SU-DHL-6 (cell line): ENCODE results near the gene SLC22A5.
"Not testable (repeated sequence)": the region's sequence is repeated elsewhere in the genome, so short reads cannot be mapped to it uniquely, and the experiment has no call there.

ENCODE experiments used
- H2AFZ ChIP-seq: fragments of 200-600 bp; sonication (generic); 2 replicates; pipeline ENCODE4 v1.6.1; 2014; ENCODE audit warnings: low read depth, mild to moderate bottlenecking, moderate library complexity, mixed read lengths, antibody characterized with exemption, low read length; ENCODE audit not compliant: severe bottlenecking
- H3F3A ChIP-seq: fragments of 200-600 bp; shearing (Covaris generic); 2 replicates; pipeline ENCODE4 v1.6.0; 2016; ENCODE audit warnings: antibody characterized with exemption, mild to moderate bottlenecking; ENCODE audit not compliant: insufficient read depth
- H3K27ac ChIP-seq: fragments of 200-600 bp; sonication (generic); 2 replicates; pipeline ENCODE4 v1.5.1; 2016; ENCODE audit warnings: low read depth, mild to moderate bottlenecking, low read length, moderate library complexity, mixed read lengths
- H3K27me3 ChIP-seq: fragments of 200-600 bp; sonication (generic), shearing (Covaris generic); 2 replicates; pipeline ENCODE4 v1.6.0; 2014; ENCODE audit warnings: mild to moderate bottlenecking, low read length
- H3K36me3 ChIP-seq: fragments of 200-600 bp; sonication (generic); 2 replicates; pipeline ENCODE4 v1.6.1; 2014; ENCODE audit warnings: mild to moderate bottlenecking, low read length, mixed read lengths
- H3K4me2 ChIP-seq: fragments of 300-600, 200-600 bp; shearing (Covaris generic), sonication (generic); 2 replicates; pipeline ENCODE4 v1.6.0; 2014; ENCODE audit warnings: low read length, low read depth, mild to moderate bottlenecking; ENCODE audit not compliant: poor library complexity, severe bottlenecking
- H3K4me3 ChIP-seq: fragments of 200-600 bp; sonication (generic); 2 replicates; pipeline ENCODE4 v1.5.1; 2014; ENCODE audit warnings: antibody characterized with exemption, low read length, mild to moderate bottlenecking, mixed read lengths; ENCODE audit not compliant: insufficient read depth, poor library complexity, severe bottlenecking
- H3K79me2 ChIP-seq: fragments of 200-600 bp; sonication (generic); 2 replicates; pipeline ENCODE4 v1.6.1; 2014; ENCODE audit warnings: mild to moderate bottlenecking, low read length, moderate library complexity; ENCODE audit not compliant: insufficient read depth
- H3K9ac ChIP-seq: fragments of 200-600 bp; sonication (generic); 2 replicates; pipeline ENCODE4 v1.7.0; 2014; ENCODE audit warnings: mild to moderate bottlenecking, low read length
- H3K9me2 ChIP-seq: fragments of 200-600 bp; sonication (generic); replicated peaks from 2 replicates; pipeline ENCODE4 v1.6.1; 2014; ENCODE audit warnings: low read length; ENCODE audit not compliant: insufficient read depth
- H3K9me3 ChIP-seq: fragments of 200-600 bp; sonication (generic); 2 replicates; pipeline ENCODE4 v1.6.1; 2014; ENCODE audit warnings: low read length, mixed read lengths; ENCODE audit not compliant: insufficient read depth
- H4K20me1 ChIP-seq: fragments of 200-600 bp; sonication (generic); 2 replicates; pipeline ENCODE4 v1.6.1; 2014; ENCODE audit warnings: low read depth, mild to moderate bottlenecking, antibody characterized with exemption, low read length, moderate library complexity, mixed read lengths
- EZH2phosphoT487 ChIP-seq: fragments of 200-600 bp; sonication (generic), shearing (Covaris generic); conservative IDR thresholded peaks from 2 replicates; pipeline ENCODE4 v1.6.1; 2018; ENCODE audit warnings: mild to moderate bottlenecking, antibody characterized with exemption, low read length, moderate library complexity, mixed read lengths
- TF ChIP-seq, protein P1 (sequence below): fragments of 200-600 bp; sonication (generic); IDR thresholded peaks from one replicate; pipeline ENCODE4 v1.5.1; 2017; ENCODE audit warnings: antibody characterized with exemption, mild to moderate bottlenecking, low read length, moderate library complexity; ENCODE audit not compliant: insufficient read depth, poor library complexity, severe bottlenecking

The SLC22A5 gene

GRCh38 chr5:132436936-132437335, 67.4 kb downstream of the SLC22A5 start:
- Histone ChIP-seq H3K9ac (no peak overlapping the region), H3K9me2 (no peaks in the 10 kb centered on the region), H3K79me2 (no peaks in the 10 kb centered on the region), H3K27ac (no peak overlapping the region), H4K20me1 (no peaks in the 10 kb centered on the region), H3K9me3 (no peaks in the 10 kb centered on the region), H3K36me3 (no peaks in the 10 kb centered on the region), H3K4me3 (no peak overlapping the region), H3F3A (no peaks in the 10 kb centered on the region), H3K4me2 (no peak overlapping the region), H3K27me3 (no peaks in the 10 kb centered on the region), H2AFZ (no peak overlapping the region)
- TF ChIP-seq EZH2phosphoT487, result no peak
- TF ChIP-seq, protein P1, sequence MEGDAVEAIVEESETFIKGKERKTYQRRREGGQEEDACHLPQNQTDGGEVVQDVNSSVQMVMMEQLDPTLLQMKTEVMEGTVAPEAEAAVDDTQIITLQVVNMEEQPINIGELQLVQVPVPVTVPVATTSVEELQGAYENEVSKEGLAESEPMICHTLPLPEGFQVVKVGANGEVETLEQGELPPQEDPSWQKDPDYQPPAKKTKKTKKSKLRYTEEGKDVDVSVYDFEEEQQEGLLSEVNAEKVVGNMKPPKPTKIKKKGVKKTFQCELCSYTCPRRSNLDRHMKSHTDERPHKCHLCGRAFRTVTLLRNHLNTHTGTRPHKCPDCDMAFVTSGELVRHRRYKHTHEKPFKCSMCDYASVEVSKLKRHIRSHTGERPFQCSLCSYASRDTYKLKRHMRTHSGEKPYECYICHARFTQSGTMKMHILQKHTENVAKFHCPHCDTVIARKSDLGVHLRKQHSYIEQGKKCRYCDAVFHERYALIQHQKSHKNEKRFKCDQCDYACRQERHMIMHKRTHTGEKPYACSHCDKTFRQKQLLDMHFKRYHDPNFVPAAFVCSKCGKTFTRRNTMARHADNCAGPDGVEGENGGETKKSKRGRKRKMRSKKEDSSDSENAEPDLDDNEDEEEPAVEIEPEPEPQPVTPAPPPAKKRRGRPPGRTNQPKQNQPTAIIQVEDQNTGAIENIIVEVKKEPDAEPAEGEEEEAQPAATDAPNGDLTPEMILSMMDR, result no peak

DNA sequence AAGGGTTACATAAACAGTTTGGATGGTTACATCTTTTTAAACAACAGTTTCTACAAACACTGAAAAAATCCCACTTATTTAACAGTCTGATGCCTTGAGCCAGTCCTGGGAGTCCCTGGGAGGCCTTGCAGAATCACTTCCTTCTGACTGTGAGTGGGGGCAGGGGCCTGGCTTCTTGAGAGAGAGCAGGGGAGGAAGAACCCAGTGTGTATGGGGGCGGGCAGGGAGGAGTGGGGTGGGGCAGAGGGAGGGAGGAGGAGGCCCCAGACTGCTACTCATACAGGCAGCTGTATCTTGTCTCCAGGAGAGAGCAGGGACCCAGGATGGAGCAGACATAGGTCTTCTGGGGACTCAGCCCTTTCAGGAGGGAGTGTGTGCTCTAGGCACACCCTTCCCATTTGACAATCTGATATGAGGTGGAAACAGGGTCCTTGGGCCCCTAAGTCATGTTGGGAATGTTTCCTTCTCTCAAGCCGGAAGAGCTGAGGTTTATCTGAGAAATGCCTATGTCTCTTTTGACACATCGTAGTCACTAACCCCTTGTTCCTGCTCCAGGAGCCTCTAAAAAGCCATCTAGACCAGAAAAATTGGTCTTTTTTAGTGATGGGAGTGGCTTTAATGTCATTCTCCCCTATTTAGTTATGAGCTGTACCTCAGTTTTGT, 68.2 kb downstream of the SLC22A5 start:
- no peaks in the 10 kb centered on the region for H4K20me1 ChIP-seq
- no peaks in the 10 kb centered on the region for H3K27me3 ChIP-seq
- TF ChIP-seq, protein P1, result no peak
- no peak for TF ChIP-seq EZH2phosphoT487
- H2AFZ ChIP-seq, result no peak overlapping the region
- no peaks in the 10 kb centered on the region for H3K79me2 ChIP-seq
- no peaks in the 10 kb centered on the region for H3K9me3 ChIP-seq
- H3K9ac ChIP-seq, result no peak overlapping the region
- H3K4me3 ChIP-seq, result no peak overlapping the region
- no peak overlapping the region for H3K27ac ChIP-seq
- no peak overlapping the region for H3K4me2 ChIP-seq
- H3K9me2 ChIP-seq, result no peaks in the 10 kb centered on the region
- H3F3A ChIP-seq, result no peaks in the 10 kb centered on the region
- no peaks in the 10 kb centered on the region for H3K36me3 ChIP-seq

- H3F3A ChIP-seq, H2AFZ ChIP-seq, H3K27ac ChIP-seq, H3K27me3 ChIP-seq, H3K4me2 ChIP-seq, H3K36me3 ChIP-seq, H4K20me1 ChIP-seq, H3K4me3 ChIP-seq, H3K9me3 ChIP-seq, H3K79me2 ChIP-seq, H3K9me2 ChIP-seq, H3K9ac ChIP-seq: not testable (repeated sequence)
Measured at GRCh38 chr5:132438267-132438645, 68.7 kb downstream of the SLC22A5 start.

GRCh38 chr5:132438917-132439316, 69.4 kb downstream of the SLC22A5 start:
- H3K27ac ChIP-seq, result no peak overlapping the region
- H3K27me3 ChIP-seq, result no peaks in the 10 kb centered on the region
- no peak overlapping the region for H3K4me3 ChIP-seq
- no peaks in the 10 kb centered on the region for H3K36me3 ChIP-seq
- H3K79me2 ChIP-seq, result no peaks in the 10 kb centered on the region
- no peaks in the 10 kb centered on the region for H3K9me2 ChIP-seq
- no peak overlapping the region for H3K9ac ChIP-seq
- TF ChIP-seq, protein P1, result no peak
- no peak for TF ChIP-seq EZH2phosphoT487
- no peak overlapping the region for H2AFZ ChIP-seq
- no peak overlapping the region for H3K4me2 ChIP-seq
- no peaks in the 10 kb centered on the region for H3F3A ChIP-seq
- H3K9me3 ChIP-seq, result no peaks in the 10 kb centered on the region
- no peaks in the 10 kb centered on the region for H4K20me1 ChIP-seq
